HEK293 (cell line): Measurements from ENCODE around the gene RNF166.
A peak's percentile ranks its signal among the peaks of the same experiment; 100 is the strongest.

Experiments
- GLI4 ChIP-seq: fragments of 450-650 bp; formaldehyde crosslinking; IDR thresholded peaks from 2 replicates; pipeline ENCODE4 v1.5.1; 2016; ENCODE audit warnings: missing biosample characterization, missing genetic modification characterization
- GLIS1 ChIP-seq: fragments of 450-650 bp; formaldehyde crosslinking; IDR thresholded peaks from 2 replicates; pipeline ENCODE4 v1.5.1; 2016; ENCODE audit warnings: missing biosample characterization, missing genetic modification characterization
- GLIS2 ChIP-seq: fragments of 450-650 bp; formaldehyde crosslinking; IDR thresholded peaks from 2 replicates; pipeline ENCODE4 v1.5.1; 2016; ENCODE audit warnings: missing biosample characterization, missing genetic modification characterization
- IKZF3 ChIP-seq: fragments of 450-650 bp; IDR thresholded peaks from 2 replicates; pipeline ENCODE4 v1.5.0; 2018; ENCODE audit warnings: missing biosample characterization, mild to moderate bottlenecking, missing genetic modification characterization, moderate library complexity
- KLF1 ChIP-seq: fragments of 450-650 bp; formaldehyde crosslinking; IDR thresholded peaks from 2 replicates; pipeline ENCODE4 v1.5.1; 2016; ENCODE audit warnings: missing biosample characterization, missing genetic modification characterization
- KLF7 ChIP-seq: fragments of 450-650 bp; formaldehyde crosslinking; IDR thresholded peaks from 2 replicates; pipeline ENCODE4 v1.5.1; 2016; ENCODE audit warnings: missing biosample characterization, missing genetic modification characterization, borderline replicate concordance
- MYNN ChIP-seq: fragments of 450-650 bp; formaldehyde crosslinking; IDR thresholded peaks from 2 replicates; pipeline ENCODE4 v1.5.1; 2016; ENCODE audit warnings: missing biosample characterization, missing genetic modification characterization, borderline replicate concordance
- SCRT1 ChIP-seq: fragments of 450-650 bp; formaldehyde crosslinking; IDR thresholded peaks from 2 replicates; pipeline ENCODE4 v1.5.1; 2016; ENCODE audit warnings: missing biosample characterization, missing genetic modification characterization, borderline replicate concordance
- YY1 ChIP-seq: fragments of 450-650 bp; formaldehyde crosslinking; IDR thresholded peaks from 2 replicates; pipeline ENCODE4 v1.5.1; 2018; ENCODE audit warnings: missing biosample characterization, missing genetic modification characterization
- ZBTB17 ChIP-seq: fragments of 450-650 bp; formaldehyde crosslinking; IDR thresholded peaks from 2 replicates; pipeline ENCODE4 v1.5.1; 2016; ENCODE audit warnings: missing biosample characterization, missing genetic modification characterization
- ZFP69B ChIP-seq: fragments of 450-650 bp; formaldehyde crosslinking; IDR thresholded peaks from 2 replicates; pipeline ENCODE4 v1.5.1; 2016; ENCODE audit warnings: missing biosample characterization, missing genetic modification characterization
- ZNF146 ChIP-seq: fragments of 450-650 bp; formaldehyde crosslinking; IDR thresholded peaks from 2 replicates; pipeline ENCODE4 v1.5.1; 2016; ENCODE audit warnings: missing biosample characterization, missing genetic modification characterization
- ZNF24 ChIP-seq: fragments of 450-650 bp; formaldehyde crosslinking; IDR thresholded peaks from 2 replicates; pipeline ENCODE4 v1.5.1; 2016; ENCODE audit warnings: missing biosample characterization, missing genetic modification characterization
- ZNF266 ChIP-seq: fragments of 450-650 bp; formaldehyde crosslinking; IDR thresholded peaks from 2 replicates; pipeline ENCODE4 v1.5.1; 2016; ENCODE audit warnings: missing biosample characterization, missing genetic modification characterization, low read depth
- ZNF366 ChIP-seq: fragments of 450-650 bp; formaldehyde crosslinking; conservative IDR thresholded peaks from 2 replicates; pipeline ENCODE4 v1.5.1; 2016; ENCODE audit warnings: missing biosample characterization, missing genetic modification characterization
- ZNF548 ChIP-seq: fragments of 450-650 bp; formaldehyde crosslinking; IDR thresholded peaks from 2 replicates; pipeline ENCODE4 v1.5.1; 2016; ENCODE audit warnings: missing biosample characterization, missing genetic modification characterization
- ZNF558 ChIP-seq: fragments of 450-650 bp; formaldehyde crosslinking; IDR thresholded peaks from 2 replicates; pipeline ENCODE4 v1.5.1; 2016; ENCODE audit warnings: missing biosample characterization, missing genetic modification characterization
- ZNF596 ChIP-seq: fragments of 450-650 bp; IDR thresholded peaks from 2 replicates; pipeline ENCODE4 v1.5.0; 2018; ENCODE audit warnings: missing biosample characterization, mild to moderate bottlenecking, missing genetic modification characterization, moderate library complexity
- ZNF843 ChIP-seq: fragments of 450-650 bp; formaldehyde crosslinking; IDR thresholded peaks from 2 replicates; pipeline ENCODE4 v1.5.1; 2016; ENCODE audit warnings: missing biosample characterization, missing genetic modification characterization
- TF ChIP-seq, protein P1 (sequence below): fragments of 450-650 bp; formaldehyde crosslinking; IDR thresholded peaks from 2 replicates; pipeline ENCODE4; 2016; ENCODE audit warnings: missing biosample characterization, missing genetic modification characterization
- TF ChIP-seq, protein P2 (sequence below): fragments of 450-650 bp; formaldehyde crosslinking; IDR thresholded peaks from 2 replicates; pipeline ENCODE4 v1.5.1; 2016; ENCODE audit warnings: missing biosample characterization, missing genetic modification characterization, low read depth
- TF ChIP-seq, protein P3 (sequence below): fragments of 450-650 bp; formaldehyde crosslinking; IDR thresholded peaks from 2 replicates; pipeline ENCODE4 v1.5.1; 2016; ENCODE audit warnings: missing biosample characterization, missing genetic modification characterization
- TF ChIP-seq, protein P4 (sequence below): fragments of 450-650 bp; formaldehyde crosslinking; IDR thresholded peaks from 2 replicates; pipeline ENCODE4 v1.5.1; 2017; ENCODE audit warnings: missing biosample characterization, missing genetic modification characterization
- TF ChIP-seq, protein P5 (sequence below): fragments of 450-650 bp; formaldehyde crosslinking; conservative IDR thresholded peaks from 2 replicates; pipeline ENCODE4 v1.5.1; 2016; ENCODE audit warnings: low read depth, missing biosample characterization, missing genetic modification characterization
- TF ChIP-seq, protein P6 (sequence below): fragments of 450-650 bp; formaldehyde crosslinking; IDR thresholded peaks from 2 replicates; pipeline ENCODE4 v1.5.1; 2017; ENCODE audit warnings: missing biosample characterization, missing genetic modification characterization

RNF166 gene

DNA sequence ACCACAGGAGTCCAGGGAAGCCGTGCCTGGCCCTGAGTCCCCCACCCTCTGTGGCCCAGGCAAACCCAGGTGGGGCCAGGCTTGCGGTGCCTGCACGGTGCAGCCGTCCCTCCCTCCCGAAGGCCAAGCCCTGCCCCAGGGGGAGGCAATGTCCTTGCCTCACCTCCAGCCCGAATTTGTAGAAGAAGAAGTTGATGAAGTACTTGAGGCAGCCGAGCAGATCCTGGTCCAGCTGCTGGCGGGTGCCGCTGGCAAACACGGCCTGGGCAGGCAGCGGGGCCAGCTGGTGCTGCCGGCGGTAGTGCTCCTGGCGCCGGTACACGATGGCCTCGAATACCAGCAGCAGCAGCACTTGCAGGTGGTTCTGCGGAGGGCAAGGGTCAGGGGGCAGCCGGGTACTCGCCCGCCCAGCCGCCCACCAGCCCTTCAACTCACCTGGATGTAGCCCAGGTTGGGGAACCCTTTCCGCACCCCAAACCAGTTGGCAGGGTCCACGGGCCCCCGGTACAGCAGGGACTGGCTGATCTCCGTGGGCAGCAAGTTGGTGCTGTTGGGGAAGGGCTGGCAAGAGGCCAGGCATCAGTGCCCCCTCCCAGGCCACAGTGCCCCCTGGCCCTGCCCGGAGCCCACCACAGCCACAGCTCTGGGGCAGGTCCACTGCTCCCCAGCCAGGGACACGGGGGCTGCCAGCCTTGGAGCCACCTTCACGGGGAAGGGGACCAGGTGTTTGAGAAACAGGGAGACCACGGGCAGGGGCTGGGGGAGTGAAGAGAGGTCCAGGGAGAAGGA is 26.2 kb upstream of the RNF166 start (continued):
- TF ChIP-seq ZNF266 (no peak), IKZF3 (no peak), ZNF596 (tag by site-specific recombination) (no peak), ZNF366 (tag by site-specific recombination) (no peak), ZNF843 (tag by site-specific recombination) (no peak), MYNN (tag by site-specific recombination) (no peak), SCRT1 (tag by site-specific recombination) (no peak), GLIS2 (peak; percentile 34; the same call in 1 of the 2 replicates), GLIS1 (tag by site-specific recombination) (0 out of 2 replicates have a peak, but pooled peaks have one; percentile 35), KLF1 (tag by site-specific recombination) (peak; percentile 78), ZFP69B (tag by site-specific recombination) (peak; percentile 37; the same call in 1 of the 2 replicates), KLF7 (no peak), ZNF558 (tag by site-specific recombination) (no peak), GLI4 (no peak), ZNF146 (no peak), ZBTB17 (tag by site-specific recombination) (no peak), ZNF24 (tag by site-specific recombination) (no peak), YY1 (tag by site-specific recombination) (no peak), ZNF548 (no peak)
- TF ChIP-seq, protein P1, sequence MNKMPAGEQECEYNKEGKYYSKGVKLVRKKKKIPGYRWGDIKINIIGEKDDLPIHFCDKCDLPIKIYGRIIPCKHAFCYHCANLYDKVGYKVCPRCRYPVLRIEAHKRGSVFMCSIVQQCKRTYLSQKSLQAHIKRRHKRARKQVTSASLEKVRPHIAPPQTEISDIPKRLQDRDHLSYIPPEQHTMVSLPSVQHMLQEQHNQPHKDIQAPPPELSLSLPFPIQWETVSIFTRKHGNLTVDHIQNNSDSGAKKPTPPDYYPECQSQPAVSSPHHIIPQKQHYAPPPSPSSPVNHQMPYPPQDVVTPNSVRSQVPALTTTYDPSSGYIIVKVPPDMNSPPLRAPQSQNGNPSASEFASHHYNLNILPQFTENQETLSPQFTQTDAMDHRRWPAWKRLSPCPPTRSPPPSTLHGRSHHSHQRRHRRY: no peak
- TF ChIP-seq, protein P2, sequence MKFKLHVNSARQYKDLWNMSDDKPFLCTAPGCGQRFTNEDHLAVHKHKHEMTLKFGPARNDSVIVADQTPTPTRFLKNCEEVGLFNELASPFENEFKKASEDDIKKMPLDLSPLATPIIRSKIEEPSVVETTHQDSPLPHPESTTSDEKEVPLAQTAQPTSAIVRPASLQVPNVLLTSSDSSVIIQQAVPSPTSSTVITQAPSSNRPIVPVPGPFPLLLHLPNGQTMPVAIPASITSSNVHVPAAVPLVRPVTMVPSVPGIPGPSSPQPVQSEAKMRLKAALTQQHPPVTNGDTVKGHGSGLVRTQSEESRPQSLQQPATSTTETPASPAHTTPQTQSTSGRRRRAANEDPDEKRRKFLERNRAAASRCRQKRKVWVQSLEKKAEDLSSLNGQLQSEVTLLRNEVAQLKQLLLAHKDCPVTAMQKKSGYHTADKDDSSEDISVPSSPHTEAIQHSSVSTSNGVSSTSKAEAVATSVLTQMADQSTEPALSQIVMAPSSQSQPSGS: no peak
- TF ChIP-seq, protein P3, sequence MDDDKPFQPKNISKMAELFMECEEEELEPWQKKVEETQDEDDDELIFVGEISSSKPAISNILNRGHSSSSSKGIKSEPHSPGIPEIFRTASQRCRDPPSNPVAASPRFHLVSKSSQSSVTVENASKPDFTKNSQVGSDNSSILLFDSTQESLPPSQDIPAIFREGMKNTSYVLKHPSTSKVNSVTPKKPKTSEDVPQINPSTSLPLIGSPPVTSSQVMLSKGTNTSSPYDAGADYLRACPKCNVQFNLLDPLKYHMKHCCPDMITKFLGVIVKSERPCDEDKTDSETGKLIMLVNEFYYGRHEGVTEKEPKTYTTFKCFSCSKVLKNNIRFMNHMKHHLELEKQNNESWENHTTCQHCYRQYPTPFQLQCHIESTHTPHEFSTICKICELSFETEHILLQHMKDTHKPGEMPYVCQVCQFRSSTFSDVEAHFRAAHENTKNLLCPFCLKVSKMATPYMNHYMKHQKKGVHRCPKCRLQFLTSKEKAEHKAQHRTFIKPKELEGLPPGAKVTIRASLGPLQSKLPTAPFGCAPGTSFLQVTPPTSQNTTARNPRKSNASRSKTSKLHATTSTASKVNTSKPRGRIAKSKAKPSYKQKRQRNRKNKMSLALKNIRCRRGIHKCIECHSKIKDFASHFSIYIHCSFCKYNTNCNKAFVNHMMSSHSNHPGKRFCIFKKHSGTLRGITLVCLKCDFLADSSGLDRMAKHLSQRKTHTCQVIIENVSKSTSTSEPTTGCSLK: no peak
- TF ChIP-seq, protein P4, sequence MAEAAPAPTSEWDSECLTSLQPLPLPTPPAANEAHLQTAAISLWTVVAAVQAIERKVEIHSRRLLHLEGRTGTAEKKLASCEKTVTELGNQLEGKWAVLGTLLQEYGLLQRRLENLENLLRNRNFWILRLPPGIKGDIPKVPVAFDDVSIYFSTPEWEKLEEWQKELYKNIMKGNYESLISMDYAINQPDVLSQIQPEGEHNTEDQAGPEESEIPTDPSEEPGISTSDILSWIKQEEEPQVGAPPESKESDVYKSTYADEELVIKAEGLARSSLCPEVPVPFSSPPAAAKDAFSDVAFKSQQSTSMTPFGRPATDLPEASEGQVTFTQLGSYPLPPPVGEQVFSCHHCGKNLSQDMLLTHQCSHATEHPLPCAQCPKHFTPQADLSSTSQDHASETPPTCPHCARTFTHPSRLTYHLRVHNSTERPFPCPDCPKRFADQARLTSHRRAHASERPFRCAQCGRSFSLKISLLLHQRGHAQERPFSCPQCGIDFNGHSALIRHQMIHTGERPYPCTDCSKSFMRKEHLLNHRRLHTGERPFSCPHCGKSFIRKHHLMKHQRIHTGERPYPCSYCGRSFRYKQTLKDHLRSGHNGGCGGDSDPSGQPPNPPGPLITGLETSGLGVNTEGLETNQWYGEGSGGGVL: no peak
- TF ChIP-seq, protein P5, sequence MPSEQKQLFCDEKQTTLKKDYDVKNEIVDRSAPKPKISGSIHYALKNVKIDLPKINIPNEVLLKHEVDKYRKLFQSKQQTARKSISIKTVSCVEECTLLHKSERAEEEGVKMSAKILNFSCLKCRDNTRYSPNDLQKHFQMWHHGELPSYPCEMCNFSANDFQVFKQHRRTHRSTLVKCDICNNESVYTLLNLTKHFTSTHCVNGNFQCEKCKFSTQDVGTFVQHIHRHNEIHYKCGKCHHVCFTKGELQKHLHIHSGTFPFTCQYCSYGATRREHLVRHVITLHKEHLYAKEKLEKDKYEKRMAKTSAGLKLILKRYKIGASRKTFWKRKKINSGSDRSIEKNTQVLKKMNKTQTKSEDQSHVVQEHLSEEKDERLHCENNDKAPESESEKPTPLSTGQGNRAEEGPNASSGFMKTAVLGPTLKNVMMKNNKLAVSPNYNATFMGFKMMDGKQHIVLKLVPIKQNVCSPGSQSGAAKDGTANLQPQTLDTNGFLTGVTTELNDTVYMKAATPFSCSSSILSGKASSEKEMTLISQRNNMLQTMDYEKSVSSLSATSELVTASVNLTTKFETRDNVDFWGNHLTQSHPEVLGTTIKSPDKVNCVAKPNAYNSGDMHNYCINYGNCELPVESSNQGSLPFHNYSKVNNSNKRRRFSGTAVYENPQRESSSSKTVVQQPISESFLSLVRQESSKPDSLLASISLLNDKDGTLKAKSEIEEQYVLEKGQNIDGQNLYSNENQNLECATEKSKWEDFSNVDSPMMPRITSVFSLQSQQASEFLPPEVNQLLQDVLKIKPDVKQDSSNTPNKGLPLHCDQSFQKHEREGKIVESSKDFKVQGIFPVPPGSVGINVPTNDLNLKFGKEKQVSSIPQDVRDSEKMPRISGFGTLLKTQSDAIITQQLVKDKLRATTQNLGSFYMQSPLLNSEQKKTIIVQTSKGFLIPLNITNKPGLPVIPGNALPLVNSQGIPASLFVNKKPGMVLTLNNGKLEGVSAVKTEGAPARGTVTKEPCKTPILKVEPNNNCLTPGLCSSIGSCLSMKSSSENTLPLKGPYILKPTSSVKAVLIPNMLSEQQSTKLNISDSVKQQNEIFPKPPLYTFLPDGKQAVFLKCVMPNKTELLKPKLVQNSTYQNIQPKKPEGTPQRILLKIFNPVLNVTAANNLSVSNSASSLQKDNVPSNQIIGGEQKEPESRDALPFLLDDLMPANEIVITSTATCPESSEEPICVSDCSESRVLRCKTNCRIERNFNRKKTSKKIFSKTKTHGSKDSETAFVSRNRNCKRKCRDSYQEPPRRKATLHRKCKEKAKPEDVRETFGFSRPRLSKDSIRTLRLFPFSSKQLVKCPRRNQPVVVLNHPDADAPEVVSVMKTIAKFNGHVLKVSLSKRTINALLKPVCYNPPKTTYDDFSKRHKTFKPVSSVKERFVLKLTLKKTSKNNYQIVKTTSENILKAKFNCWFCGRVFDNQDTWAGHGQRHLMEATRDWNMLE (tag by site-specific recombination): no peak
- TF ChIP-seq, protein P6, sequence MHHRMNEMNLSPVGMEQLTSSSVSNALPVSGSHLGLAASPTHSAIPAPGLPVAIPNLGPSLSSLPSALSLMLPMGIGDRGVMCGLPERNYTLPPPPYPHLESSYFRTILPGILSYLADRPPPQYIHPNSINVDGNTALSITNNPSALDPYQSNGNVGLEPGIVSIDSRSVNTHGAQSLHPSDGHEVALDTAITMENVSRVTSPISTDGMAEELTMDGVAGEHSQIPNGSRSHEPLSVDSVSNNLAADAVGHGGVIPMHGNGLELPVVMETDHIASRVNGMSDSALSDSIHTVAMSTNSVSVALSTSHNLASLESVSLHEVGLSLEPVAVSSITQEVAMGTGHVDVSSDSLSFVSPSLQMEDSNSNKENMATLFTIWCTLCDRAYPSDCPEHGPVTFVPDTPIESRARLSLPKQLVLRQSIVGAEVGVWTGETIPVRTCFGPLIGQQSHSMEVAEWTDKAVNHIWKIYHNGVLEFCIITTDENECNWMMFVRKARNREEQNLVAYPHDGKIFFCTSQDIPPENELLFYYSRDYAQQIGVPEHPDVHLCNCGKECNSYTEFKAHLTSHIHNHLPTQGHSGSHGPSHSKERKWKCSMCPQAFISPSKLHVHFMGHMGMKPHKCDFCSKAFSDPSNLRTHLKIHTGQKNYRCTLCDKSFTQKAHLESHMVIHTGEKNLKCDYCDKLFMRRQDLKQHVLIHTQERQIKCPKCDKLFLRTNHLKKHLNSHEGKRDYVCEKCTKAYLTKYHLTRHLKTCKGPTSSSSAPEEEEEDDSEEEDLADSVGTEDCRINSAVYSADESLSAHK (tag by site-specific recombination): no peak
